Keratinocyte (primary cell): ENCODE results near the gene TUBB4A. TPM values are rescaled to one million over a fixed set of nuclear protein-coding genes. Genes with fewer than 3 reads are reported as not detected.

Experiments used
- DNase-seq: peaks from one replicate; pipeline ENCODE4 v3.0.0-alpha.2; 2011; ENCODE audit warnings: low read depth, missing footprints, low spot score
- FAIRE-seq: peaks from 2 replicates; lab custom pipeline; 2011; peaks lifted over from hg19 to GRCh38; lab: Jason Lieb, UNC
- H2AFZ ChIP-seq: 2 replicates; pipeline ENCODE4 v1.6.0; 2012; ENCODE audit warnings: low read length, control low read depth, inconsistent platforms; ENCODE audit not compliant: control insufficient read depth
- H3K27ac ChIP-seq: 2 replicates; pipeline ENCODE4 v1.5.1; 2011; ENCODE audit warnings: low read length; ENCODE audit not compliant: control insufficient read depth, insufficient read depth
- H3K27me3 ChIP-seq: 3 replicates; pipeline ENCODE4 v1.6.0; 2011; ENCODE audit warnings: low read length; ENCODE audit not compliant: control insufficient read depth, insufficient read depth; ENCODE audit errors: extremely low read depth
- H3K36me3 ChIP-seq, 2 experiments: 2 replicates in 1 of 2; 3 replicates in 1 of 2; pipeline ENCODE4 v1.5.1; 2011; ENCODE audit warnings: low read length in 2 of 2, mild to moderate bottlenecking in 1 of 2; ENCODE audit not compliant: control insufficient read depth in 2 of 2, insufficient read depth in 2 of 2; ENCODE audit errors: extremely low read depth in 1 of 2
- H3K4me1 ChIP-seq: 3 replicates; pipeline ENCODE4 v1.5.1; 2011; ENCODE audit warnings: low read length; ENCODE audit not compliant: control insufficient read depth, insufficient read depth; ENCODE audit errors: extremely low read depth
- H3K4me2 ChIP-seq: 3 replicates; pipeline ENCODE4 v1.6.0; 2011; ENCODE audit warnings: low read depth, low read length; ENCODE audit not compliant: control insufficient read depth, insufficient read depth; ENCODE audit errors: extremely low read depth
- H3K4me3 ChIP-seq, 3 experiments: fragments of 200-600 bp in 1 of 3; sonication (generic) in 1 of 3; 2 replicates in 2 of 3; 3 replicates in 1 of 3; pipeline ENCODE4 v1.5.1; 2011 to 2016; ENCODE audit warnings: low read length in 3 of 3, mild to moderate bottlenecking in 3 of 3, control low read depth in 2 of 3, inconsistent platforms in 1 of 3, low read depth in 1 of 3, mixed read lengths in 1 of 3, mixed run types in 1 of 3, moderate library complexity in 1 of 3; ENCODE audit not compliant: control insufficient read depth in 2 of 3, insufficient read depth in 2 of 3; ENCODE audit errors: extremely low read depth in 1 of 3
- H3K79me2 ChIP-seq: 2 replicates; pipeline ENCODE4 v1.6.0; 2012; ENCODE audit warnings: low read length; ENCODE audit not compliant: control insufficient read depth, insufficient read depth
- H3K9ac ChIP-seq: 3 replicates; pipeline ENCODE4 v1.6.0; 2011; ENCODE audit warnings: low read length; ENCODE audit not compliant: control insufficient read depth, insufficient read depth; ENCODE audit errors: extremely low read depth
- H3K9me1 ChIP-seq: 3 replicates; pipeline ENCODE4 v1.6.0; 2011; ENCODE audit warnings: low read length; ENCODE audit not compliant: control insufficient read depth, insufficient read depth; ENCODE audit errors: extremely low read depth
- H3K9me3 ChIP-seq: 2 replicates; pipeline ENCODE4 v1.5.1; 2012; ENCODE audit warnings: low read depth, low read length; ENCODE audit not compliant: control insufficient read depth
- H4K20me1 ChIP-seq: 3 replicates; pipeline ENCODE4 v1.6.0; 2011; ENCODE audit warnings: low read length; ENCODE audit not compliant: control insufficient read depth, insufficient read depth; ENCODE audit errors: extremely low read depth
- EZH2 ChIP-seq: IDR thresholded peaks from one replicate; pipeline ENCODE4 v1.6.1; 2012; ENCODE audit warnings: inconsistent platforms, mild to moderate bottlenecking, low read length, moderate library complexity
- dilution Hi-C: fragments of 300-500 bp; cut with MboI; formaldehyde crosslinking; loops from one replicate; pipeline ENCODE4 v1.7.0; 2020; ENCODE audit warnings: low sequenced_read_pairs; ENCODE audit not compliant: extremely low pct_ligation_motif_present
- polyA plus RNA-seq, 5 experiments: library from polyadenylated mRNA; depleted of rRNA in 3 of 5; stranded (reverse) in 3 of 5; stranded (forward) in 1 of 5; unstranded in 1 of 5; fragments of >200 nt; gene quantifications; 1 replicate in 1 of 5; 2 replicates in 3 of 5; 3 replicates in 1 of 5; pipeline versions ENCODE4 v1.2.1 to v1.2.3, GENCODE V29; 2011 to 2012; ENCODE audit warnings: missing spikeins in 2 of 5, low read depth in 1 of 5, low replicate concordance in 1 of 5
- TF ChIP-seq, protein P1 (sequence below), 3 experiments: IDR thresholded peaks in 1 of 3; conservative IDR thresholded peaks in 1 of 3; optimal IDR thresholded peaks in 1 of 3; 2 replicates in 2 of 3; 3 replicates in 1 of 3; pipeline versions ENCODE3 to v1.5.1; 2011; ENCODE audit warnings: low read length in 3 of 3, mild to moderate bottlenecking in 3 of 3, moderate library complexity in 2 of 3, control low read depth in 1 of 3, inconsistent platforms in 1 of 3; ENCODE audit not compliant: insufficient read depth in 2 of 3; ENCODE audit errors: extremely low read depth in 1 of 3

The TUBB4A gene
- polyA plus RNA-seq, 1 donor (not counting 4 experiments of a cell fraction or from before 2014, with no cell fraction given) = not detected

DNA sequence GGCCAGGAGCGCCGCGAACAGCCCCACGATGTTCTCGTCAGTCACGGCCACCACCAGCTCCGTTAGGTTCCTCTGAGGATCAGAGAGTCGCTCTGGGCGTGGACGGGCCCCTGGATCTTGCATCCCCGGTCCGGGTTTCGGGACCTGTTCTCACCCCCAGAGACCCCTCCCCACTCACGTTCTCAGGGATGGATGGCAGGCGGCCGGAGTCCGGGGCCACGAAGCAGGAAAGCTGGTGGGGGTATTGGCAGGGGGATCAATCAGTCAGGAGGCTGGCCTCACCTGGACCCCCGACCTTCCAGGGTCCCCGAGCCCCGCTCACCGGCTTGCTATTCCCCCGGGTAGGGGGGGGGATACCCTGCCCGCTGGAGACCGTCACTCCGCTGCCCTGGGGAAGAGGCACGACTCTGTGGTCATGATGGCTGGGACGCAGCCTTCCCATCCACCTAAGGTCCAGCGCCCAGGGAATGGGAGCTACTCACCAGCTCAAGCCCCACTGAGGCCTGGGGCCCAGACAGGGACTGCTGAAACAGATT is 25.1 kb downstream of the TUBB4A start:
- Histone ChIP-seq H3K4me3 (peak overlapping the region in 2 of 3 experiments; percentile 17 to 40), H3K9ac (no peak overlapping the region), H4K20me1 (no peaks in the 10 kb centered on the region), H3K4me2 (peak overlapping the region; percentile 75), H2AFZ (no peak overlapping the region), H3K9me3 (no peaks in the 10 kb centered on the region), H3K79me2 (no peaks in the 10 kb centered on the region), H3K27ac (no peak overlapping the region), H3K9me1 (no peaks in the 10 kb centered on the region), H3K27me3 (peaks cover 12% of the 10 kb centered on the region), H3K36me3 (no peaks in the 10 kb centered on the region), H3K4me1 (peaks cover 5% of the 10 kb centered on the region)
- no peak for FAIRE-seq
- DNase-seq = no peak
- dilution Hi-C loops = no loop called here
- TF ChIP-seq, protein P1, sequence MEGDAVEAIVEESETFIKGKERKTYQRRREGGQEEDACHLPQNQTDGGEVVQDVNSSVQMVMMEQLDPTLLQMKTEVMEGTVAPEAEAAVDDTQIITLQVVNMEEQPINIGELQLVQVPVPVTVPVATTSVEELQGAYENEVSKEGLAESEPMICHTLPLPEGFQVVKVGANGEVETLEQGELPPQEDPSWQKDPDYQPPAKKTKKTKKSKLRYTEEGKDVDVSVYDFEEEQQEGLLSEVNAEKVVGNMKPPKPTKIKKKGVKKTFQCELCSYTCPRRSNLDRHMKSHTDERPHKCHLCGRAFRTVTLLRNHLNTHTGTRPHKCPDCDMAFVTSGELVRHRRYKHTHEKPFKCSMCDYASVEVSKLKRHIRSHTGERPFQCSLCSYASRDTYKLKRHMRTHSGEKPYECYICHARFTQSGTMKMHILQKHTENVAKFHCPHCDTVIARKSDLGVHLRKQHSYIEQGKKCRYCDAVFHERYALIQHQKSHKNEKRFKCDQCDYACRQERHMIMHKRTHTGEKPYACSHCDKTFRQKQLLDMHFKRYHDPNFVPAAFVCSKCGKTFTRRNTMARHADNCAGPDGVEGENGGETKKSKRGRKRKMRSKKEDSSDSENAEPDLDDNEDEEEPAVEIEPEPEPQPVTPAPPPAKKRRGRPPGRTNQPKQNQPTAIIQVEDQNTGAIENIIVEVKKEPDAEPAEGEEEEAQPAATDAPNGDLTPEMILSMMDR (optimal IDR thresholded peaks at IDR 0.05 in 1 of 3, IDR thresholded peaks at IDR 0.05 in 1 of 3, conservative IDR thresholded peaks at IDR 0.05 in 1 of 3; ENCODE audit: extremely low read depth in 1 of 3, insufficient read depth in 2 of 3, low read length in 3 of 3) = no peak
- TF ChIP-seq EZH2 = no peak

DNA sequence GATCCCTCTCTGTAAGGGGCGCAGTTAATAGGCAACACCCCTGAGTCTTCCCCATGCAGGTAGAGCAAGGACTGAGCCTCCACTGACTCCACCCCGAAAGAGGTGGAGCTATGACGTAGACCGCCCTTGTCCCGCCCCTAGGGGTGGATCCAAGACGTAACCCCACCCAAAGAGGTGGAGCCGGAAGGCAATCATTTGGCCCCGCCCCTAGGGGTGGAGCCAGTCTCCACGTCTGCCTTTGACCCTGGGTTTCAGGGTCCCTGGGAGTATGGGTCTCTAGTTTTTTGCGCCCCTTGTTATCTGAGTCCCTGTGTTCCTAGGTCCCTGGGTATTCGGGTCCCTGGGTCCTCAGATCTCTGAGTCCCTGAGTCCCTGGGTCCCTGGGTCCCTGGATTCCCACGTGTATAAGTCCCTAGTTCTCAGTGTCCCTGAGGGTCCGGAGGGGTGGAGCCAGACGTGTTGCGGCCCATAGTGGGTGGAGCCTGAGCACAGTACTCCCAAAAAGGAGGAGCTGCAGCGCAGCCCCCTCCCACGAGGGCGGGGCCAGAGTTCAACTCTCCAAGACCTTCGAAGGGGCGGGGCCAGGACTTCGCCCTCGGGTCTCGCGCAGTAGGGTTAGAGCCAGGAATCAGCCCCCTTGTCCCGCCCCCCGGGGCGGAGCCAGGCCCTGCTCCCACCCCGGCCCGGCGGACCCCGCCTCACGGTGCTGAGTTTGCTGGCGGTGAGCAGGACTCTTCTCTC is 25.8 kb downstream of the TUBB4A start:
- no peaks in the 10 kb centered on the region for H4K20me1 ChIP-seq
- no peaks in the 10 kb centered on the region for H3K36me3 ChIP-seq
- TF ChIP-seq EZH2 = no peak
- TF ChIP-seq, protein P1 (optimal IDR thresholded peaks at IDR 0.05 in 1 of 3, IDR thresholded peaks at IDR 0.05 in 1 of 3, conservative IDR thresholded peaks at IDR 0.05 in 1 of 3; ENCODE audit: extremely low read depth in 1 of 3, insufficient read depth in 2 of 3, low read length in 3 of 3) = no peak
- H3K27ac ChIP-seq = no peak overlapping the region
- H3K9me1 ChIP-seq = no peaks in the 10 kb centered on the region
- H2AFZ ChIP-seq = peak overlapping the region; percentile 69
- dilution Hi-C loops = no loop called here
- FAIRE-seq (peak; percentile 86), DNase-seq (no peak)
- no peaks in the 10 kb centered on the region for H3K79me2 ChIP-seq
- H3K9ac ChIP-seq = peak overlapping the region; percentile 22
- peaks cover 12% of the 10 kb centered on the region for H3K27me3 ChIP-seq
- H3K4me2 ChIP-seq = peak overlapping the region; percentile 75
- H3K9me3 ChIP-seq = no peaks in the 10 kb centered on the region
- H3K4me1 ChIP-seq = peaks cover 5% of the 10 kb centered on the region
- peak overlapping the region; percentile 23 to 69 (median 40) for H3K4me3 ChIP-seq
